Neural progenitor cell (in vitro differentiated cells): ENCODE results near the gene EVI5L.

ENCODE experiments used
- EZH2 ChIP-seq: fragments of 200-600 bp; sonication (generic); IDR thresholded peaks from 2 replicates; pipeline ENCODE4 v1.6.1; 2017; ENCODE audit warnings: antibody characterized with exemption, mild to moderate bottlenecking, moderate library complexity
- EZH2phosphoT487 ChIP-seq: fragments of 200-600 bp; sonication (generic); IDR thresholded peaks from 2 replicates; pipeline ENCODE4 v1.6.1; 2017; ENCODE audit warnings: antibody characterized with exemption
- TF ChIP-seq, protein P1 (sequence below): fragments of 200-600 bp; sonication (generic); IDR thresholded peaks from 2 replicates; pipeline ENCODE4 v1.5.1; 2017; ENCODE audit warnings: antibody characterized with exemption, mild to moderate bottlenecking

DNA sequence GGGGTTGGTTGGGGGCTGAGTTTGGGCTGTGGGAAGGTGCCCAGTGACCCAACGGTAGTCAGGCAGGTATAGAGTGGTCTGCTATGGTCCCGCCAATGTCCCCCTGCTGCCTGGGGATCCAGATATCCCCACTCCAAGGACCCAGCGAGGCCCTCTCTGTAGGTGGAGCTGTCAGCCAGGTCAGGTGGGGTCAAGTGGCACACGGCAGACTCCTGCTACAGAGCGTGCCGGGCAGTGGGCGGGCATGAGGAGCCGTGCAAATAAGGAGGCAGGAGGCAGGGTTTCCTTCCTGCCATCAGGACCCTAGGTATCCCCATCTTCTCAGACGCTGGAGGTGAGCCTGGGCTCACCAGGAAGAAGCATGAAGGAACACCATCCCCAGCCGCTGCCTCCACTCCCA, 14.9 kb downstream of the EVI5L start:
- TF ChIP-seq, protein P1, sequence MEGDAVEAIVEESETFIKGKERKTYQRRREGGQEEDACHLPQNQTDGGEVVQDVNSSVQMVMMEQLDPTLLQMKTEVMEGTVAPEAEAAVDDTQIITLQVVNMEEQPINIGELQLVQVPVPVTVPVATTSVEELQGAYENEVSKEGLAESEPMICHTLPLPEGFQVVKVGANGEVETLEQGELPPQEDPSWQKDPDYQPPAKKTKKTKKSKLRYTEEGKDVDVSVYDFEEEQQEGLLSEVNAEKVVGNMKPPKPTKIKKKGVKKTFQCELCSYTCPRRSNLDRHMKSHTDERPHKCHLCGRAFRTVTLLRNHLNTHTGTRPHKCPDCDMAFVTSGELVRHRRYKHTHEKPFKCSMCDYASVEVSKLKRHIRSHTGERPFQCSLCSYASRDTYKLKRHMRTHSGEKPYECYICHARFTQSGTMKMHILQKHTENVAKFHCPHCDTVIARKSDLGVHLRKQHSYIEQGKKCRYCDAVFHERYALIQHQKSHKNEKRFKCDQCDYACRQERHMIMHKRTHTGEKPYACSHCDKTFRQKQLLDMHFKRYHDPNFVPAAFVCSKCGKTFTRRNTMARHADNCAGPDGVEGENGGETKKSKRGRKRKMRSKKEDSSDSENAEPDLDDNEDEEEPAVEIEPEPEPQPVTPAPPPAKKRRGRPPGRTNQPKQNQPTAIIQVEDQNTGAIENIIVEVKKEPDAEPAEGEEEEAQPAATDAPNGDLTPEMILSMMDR: no peak
- TF ChIP-seq EZH2 (no peak), EZH2phosphoT487 (no peak)
